Mucosa of rectum (tissue), 2 donors: ENCODE results near the gene MRPL57.
"Not testable (repeated sequence)": the region's sequence is repeated elsewhere in the genome, so short reads cannot be mapped to it uniquely, and the experiment has no call there.

ENCODE experiments used
- H3K27ac ChIP-seq, 2 donors: one replicate each; pipeline ENCODE4 v1.7.0; 2013; ENCODE audit warnings: inconsistent platforms in 2 of 2, low read depth in 2 of 2, low read length in 2 of 2
- H3K27me3 ChIP-seq, 2 donors: one replicate each; pipeline ENCODE4 v1.7.0; 2013; ENCODE audit warnings: low read length in 2 of 2; ENCODE audit not compliant: control insufficient read depth in 2 of 2, insufficient read depth in 2 of 2
- H3K36me3 ChIP-seq, 2 donors: one replicate each; pipeline ENCODE4 v1.7.0; 2013; ENCODE audit warnings: low read length in 2 of 2; ENCODE audit not compliant: control insufficient read depth in 2 of 2, insufficient read depth in 2 of 2
- H3K4me1 ChIP-seq, 2 donors: one replicate each; pipeline ENCODE4 v1.7.0; 2013; ENCODE audit warnings: low read length in 2 of 2, mild to moderate bottlenecking in 1 of 2; ENCODE audit not compliant: control insufficient read depth in 2 of 2, insufficient read depth in 2 of 2
- H3K4me3 ChIP-seq, 2 donors: one replicate each; pipeline ENCODE4 v1.7.0; 2013; ENCODE audit warnings: low read length in 2 of 2
- H3K9ac ChIP-seq, 2 donors: one replicate each; pipeline ENCODE4 v1.7.0; 2013; ENCODE audit warnings: low read length in 2 of 2, low read depth in 1 of 2, mild to moderate bottlenecking in 1 of 2
- H3K9me3 ChIP-seq, 2 donors: one replicate each; pipeline ENCODE4 v1.7.0; 2013; ENCODE audit warnings: low read length in 2 of 2; ENCODE audit not compliant: control insufficient read depth in 2 of 2
- donor health status: healthy.
- donor health status: Normal muscosa, but diverticular disease.

The MRPL57 gene

DNA sequence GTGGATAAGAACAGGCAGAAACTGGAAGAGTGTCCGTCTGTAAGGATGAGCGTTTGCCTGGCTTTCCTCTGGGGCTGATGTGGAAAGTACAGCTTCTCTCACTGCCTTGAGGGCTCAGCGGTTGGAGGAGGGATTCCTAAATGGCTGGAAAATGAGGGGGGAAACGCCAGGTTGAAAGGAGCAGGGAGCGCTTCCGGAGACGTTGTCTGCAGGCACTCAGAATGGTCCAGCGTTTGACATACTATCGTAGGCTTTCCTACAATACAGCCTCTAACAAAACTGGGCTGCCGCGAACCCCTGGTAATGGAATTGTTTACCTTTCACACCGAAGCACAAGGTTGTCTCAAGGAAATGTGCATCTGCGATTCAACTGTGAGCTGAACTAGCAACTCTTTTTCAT is 39.9 kb downstream of the MRPL57 start:
- Histone ChIP-seq H3K4me3 (no peak overlapping the region), H3K9ac (no peak overlapping the region), H3K27ac (no peak overlapping the region), H3K9me3 (no peaks in the 10 kb centered on the region), H3K36me3 (no peaks in the 10 kb centered on the region), H3K27me3 (no peaks in the 10 kb centered on the region), H3K4me1 (no peaks in the 10 kb centered on the region)

- no peak overlapping the region for H3K27ac ChIP-seq
- no peak overlapping the region for H3K4me3 ChIP-seq
- no peak overlapping the region for H3K9ac ChIP-seq
- H3K4me1 ChIP-seq, result no peaks in the 10 kb centered on the region
- no peaks in the 10 kb centered on the region for H3K27me3 ChIP-seq
- no peaks in the 10 kb centered on the region for H3K36me3 ChIP-seq
- H3K9me3 ChIP-seq, result no peaks in the 10 kb centered on the region
Measured at GRCh38 chr13:21218351-21219035, 42.0 kb downstream of the MRPL57 start.

- no peaks in the 10 kb centered on the region for H3K36me3 ChIP-seq
- no peak overlapping the region for H3K27ac ChIP-seq
- no peak overlapping the region for H3K9ac ChIP-seq
- H3K4me3 ChIP-seq, result no peak overlapping the region
- H3K4me1 ChIP-seq, result no peaks in the 10 kb centered on the region
- H3K9me3 ChIP-seq, result no peaks in the 10 kb centered on the region
- H3K27me3 ChIP-seq, result no peaks in the 10 kb centered on the region
Measured at GRCh38 chr13:21219036-21219381, 42.6 kb downstream of the MRPL57 start.

DNA sequence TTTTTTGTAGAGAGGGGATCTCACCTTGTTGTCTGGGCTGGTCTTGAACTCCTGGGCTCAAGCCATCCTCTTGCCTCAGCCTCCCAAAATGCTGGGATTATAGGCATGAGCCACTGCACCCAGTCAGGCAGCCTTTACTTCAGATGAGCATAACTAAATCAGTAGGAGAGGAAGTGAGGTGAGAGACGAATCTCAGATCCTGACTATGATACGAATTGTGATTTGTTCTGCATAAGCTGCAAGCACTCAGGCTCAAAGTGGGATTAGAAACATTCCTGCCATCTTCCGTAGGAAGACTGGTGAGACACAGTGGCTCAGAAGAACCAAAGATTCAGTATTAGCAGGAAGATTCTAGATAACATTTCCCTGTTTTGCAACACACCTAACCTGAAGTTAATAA is 43.3 kb downstream of the MRPL57 start:
- H3K27ac ChIP-seq, H3K27me3 ChIP-seq, H3K9ac ChIP-seq, H3K9me3 ChIP-seq, H3K36me3 ChIP-seq, H3K4me3 ChIP-seq, H3K4me1 ChIP-seq: not testable (repeated sequence)

- Histone ChIP-seq H3K36me3 (no peaks in the 10 kb centered on the region), H3K4me1 (no peaks in the 10 kb centered on the region), H3K27ac (no peak overlapping the region), H3K9me3 (no peaks in the 10 kb centered on the region), H3K27me3 (no peaks in the 10 kb centered on the region), H3K9ac (no peak overlapping the region), H3K4me3 (no peak overlapping the region)
Measured at GRCh38 chr13:21221268-21221667, 44.8 kb downstream of the MRPL57 start.

DNA sequence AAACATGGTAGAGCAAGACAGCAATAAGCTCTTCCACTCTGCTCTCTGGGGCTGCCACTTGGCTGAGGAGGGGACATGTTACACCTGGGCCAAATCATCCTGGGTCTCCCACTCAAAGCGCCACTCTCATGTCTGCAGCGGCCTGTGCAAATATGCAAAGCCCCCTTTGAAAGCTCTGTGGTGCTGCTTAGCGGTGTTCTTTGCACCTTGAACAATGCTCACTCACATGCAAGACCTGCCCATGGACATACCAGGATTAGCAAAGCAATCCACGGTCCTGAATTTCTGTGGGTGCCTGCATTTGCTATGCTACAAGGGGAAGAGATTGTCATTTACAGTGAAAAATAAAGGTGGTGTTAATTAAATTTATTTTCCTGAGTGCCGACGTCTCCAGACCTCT is 48.6 kb downstream of the MRPL57 start:
- H3K36me3 ChIP-seq, result no peaks in the 10 kb centered on the region
- no peak overlapping the region for H3K27ac ChIP-seq
- no peaks in the 10 kb centered on the region for H3K27me3 ChIP-seq
- no peak overlapping the region for H3K9ac ChIP-seq
- H3K9me3 ChIP-seq, result no peaks in the 10 kb centered on the region
- H3K4me1 ChIP-seq, result no peaks in the 10 kb centered on the region
- H3K4me3 ChIP-seq, result no peak overlapping the region

- H3K9ac ChIP-seq, result no peak overlapping the region
- no peak overlapping the region for H3K4me3 ChIP-seq
- no peaks in the 10 kb centered on the region for H3K4me1 ChIP-seq
- H3K36me3 ChIP-seq, result no peaks in the 10 kb centered on the region
- H3K27me3 ChIP-seq, result no peaks in the 10 kb centered on the region
- no peak overlapping the region for H3K27ac ChIP-seq
- H3K9me3 ChIP-seq, result no peaks in the 10 kb centered on the region
Measured at GRCh38 chr13:21225841-21226581, 49.6 kb downstream of the MRPL57 start.

GRCh38 chr13:21227917-21228316 is 51.5 kb downstream of the MRPL57 start:
- no peaks in the 10 kb centered on the region for H3K9me3 ChIP-seq
- no peaks in the 10 kb centered on the region for H3K27me3 ChIP-seq
- no peak overlapping the region for H3K4me3 ChIP-seq
- no peaks in the 10 kb centered on the region for H3K4me1 ChIP-seq
- no peaks in the 10 kb centered on the region for H3K36me3 ChIP-seq
- H3K27ac ChIP-seq, result no peak overlapping the region
- H3K9ac ChIP-seq, result no peak overlapping the region
